ENCODE measurements around the gene GNAI2.

GNAI2 gene

GRCh38 chr3:50297384-50297775, 61.4 kb downstream of the GNAI2 start:
- H3K27ac ChIP-seq, result peak overlapping the region; percentile 93
- TF ChIP-seq, protein P1, sequence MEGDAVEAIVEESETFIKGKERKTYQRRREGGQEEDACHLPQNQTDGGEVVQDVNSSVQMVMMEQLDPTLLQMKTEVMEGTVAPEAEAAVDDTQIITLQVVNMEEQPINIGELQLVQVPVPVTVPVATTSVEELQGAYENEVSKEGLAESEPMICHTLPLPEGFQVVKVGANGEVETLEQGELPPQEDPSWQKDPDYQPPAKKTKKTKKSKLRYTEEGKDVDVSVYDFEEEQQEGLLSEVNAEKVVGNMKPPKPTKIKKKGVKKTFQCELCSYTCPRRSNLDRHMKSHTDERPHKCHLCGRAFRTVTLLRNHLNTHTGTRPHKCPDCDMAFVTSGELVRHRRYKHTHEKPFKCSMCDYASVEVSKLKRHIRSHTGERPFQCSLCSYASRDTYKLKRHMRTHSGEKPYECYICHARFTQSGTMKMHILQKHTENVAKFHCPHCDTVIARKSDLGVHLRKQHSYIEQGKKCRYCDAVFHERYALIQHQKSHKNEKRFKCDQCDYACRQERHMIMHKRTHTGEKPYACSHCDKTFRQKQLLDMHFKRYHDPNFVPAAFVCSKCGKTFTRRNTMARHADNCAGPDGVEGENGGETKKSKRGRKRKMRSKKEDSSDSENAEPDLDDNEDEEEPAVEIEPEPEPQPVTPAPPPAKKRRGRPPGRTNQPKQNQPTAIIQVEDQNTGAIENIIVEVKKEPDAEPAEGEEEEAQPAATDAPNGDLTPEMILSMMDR (conservative IDR thresholded peaks at IDR 0.05; ENCODE audit: low read depth), result no peak
- ChIA-PET CTCF (no interaction called here), POLR2A (ENCODE audit: low non-redundant PET) (no interaction called here)
- no peak for DNase-seq (ENCODE audit: low spot score)

DNA sequence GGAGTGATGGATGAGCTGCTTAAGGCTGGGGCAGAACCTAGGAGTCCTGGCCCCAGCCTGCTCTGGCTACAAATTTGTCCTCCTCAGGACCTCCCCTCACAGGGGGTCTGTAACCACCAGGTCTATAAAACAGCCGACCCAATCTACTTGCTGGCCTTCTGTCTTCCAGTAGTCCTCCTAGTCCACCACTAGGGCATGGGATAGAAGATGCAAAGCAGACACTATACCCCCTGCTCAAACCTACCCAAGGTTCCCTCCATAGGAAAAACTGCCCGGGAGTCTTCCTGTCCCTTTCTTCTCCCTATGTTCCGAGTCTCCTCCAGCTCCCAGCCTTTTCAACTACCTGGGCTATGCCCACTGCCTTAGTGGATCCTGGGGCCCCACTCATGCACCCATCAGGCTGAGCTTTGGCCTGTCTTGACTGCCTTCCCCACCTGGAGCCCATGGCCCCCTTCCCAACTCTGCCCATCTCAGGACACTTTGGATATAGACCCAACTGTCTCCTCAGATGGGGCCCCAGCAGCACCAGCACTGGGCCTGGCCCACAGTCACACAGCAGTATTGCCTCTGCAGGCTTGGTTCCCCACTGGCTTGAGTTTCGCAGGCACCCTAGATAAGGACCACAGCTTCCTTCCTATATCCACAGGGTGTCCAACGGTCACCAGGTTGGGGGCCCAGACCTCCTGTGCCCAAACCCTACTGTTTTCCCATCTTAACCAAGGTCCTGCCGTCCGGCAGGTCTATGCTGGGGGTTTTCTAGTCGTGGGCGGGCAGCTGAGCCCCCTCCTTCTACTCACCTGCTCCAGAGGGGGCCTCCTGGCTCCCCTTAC, 62.1 kb downstream of the GNAI2 start:
- no peak for DNase-seq (ENCODE audit: low spot score)
- H3K27ac ChIP-seq, result peak overlapping the region; percentile 93
- TF ChIP-seq, protein P1 (conservative IDR thresholded peaks at IDR 0.05; ENCODE audit: low read depth), result no peak
- CTCF ChIA-PET, result interaction anchor here (0.6 kb wide), 2 partner anchors 35 to 133 kb away, joined by 4 to 6 read pairs; no protein-coding TSS in a partner anchor
- POLR2A ChIA-PET (ENCODE audit: low non-redundant PET), result interaction anchor here (0.6 kb wide), 1 partner anchor 8 kb away, joined by 7 read pairs; no protein-coding TSS in a partner anchor

DNA sequence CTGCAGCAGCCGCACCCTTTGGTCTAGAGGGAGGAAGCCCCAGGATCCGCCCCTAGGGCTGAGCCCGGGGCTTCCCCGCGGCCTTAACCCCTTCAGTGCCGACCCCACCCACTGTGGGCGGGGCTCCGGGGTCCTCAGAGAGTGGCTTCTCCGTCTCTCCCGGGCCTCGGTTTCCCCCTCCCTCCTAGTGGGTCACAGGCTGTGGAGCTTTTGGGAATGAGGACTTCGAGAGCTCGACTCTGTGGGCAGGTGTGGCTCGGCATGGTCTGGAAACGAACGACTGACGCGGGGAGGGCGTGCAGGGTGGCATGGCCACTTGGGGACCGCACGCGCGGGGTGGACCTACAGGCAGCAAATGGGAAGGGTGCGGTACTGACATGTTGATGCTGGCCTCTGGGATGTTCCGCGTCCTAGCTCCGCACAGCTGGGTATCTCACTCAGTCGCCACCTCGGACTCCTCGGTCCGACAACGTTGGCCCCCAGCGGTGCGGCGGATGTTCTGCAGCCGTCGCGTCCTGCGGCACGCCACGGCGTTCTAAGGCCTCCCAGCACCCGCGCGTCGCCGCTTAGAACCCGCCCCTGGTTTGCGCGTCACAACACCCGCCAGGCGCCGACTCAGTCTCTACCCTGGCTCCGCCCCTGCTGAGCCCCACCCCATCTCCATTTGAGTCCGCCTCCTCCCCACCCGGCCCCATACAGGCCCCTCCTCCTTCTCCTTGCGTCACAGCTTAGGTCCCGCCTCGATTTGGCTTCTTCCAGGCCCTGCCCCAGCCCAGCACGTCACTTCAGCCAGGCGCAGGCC, 63.0 kb downstream of the GNAI2 start, which contains the start of the genes HYAL3 and NAA80:
Gene HYAL3 (minus strand): TSS at position 570 of the 802 bp plus-strand sequence. CDS start 3,803 bp downstream, outside the sequence.
Gene NAA80 (minus strand): TSS at position 570 of the 802 bp plus-strand sequence. CDS start 1,942 bp downstream, outside the sequence.
- CTCF ChIA-PET, result interaction anchor here (0.6 to 0.7 kb wide), 4 partner anchors 22 to 132 kb away, joined by 3 to 6 read pairs (median 4); partner anchors contain the start of gene RASSF1
- H3K27ac ChIP-seq, result peak within 1 kb of the TSS; percentile 93
- POLR2A ChIA-PET (ENCODE audit: low non-redundant PET), result interaction anchor here (0.6 to 1.5 kb wide), 3 partner anchors 16 to 25 kb away, joined by 3 to 5 read pairs (median 3); no protein-coding TSS in a partner anchor
- TF ChIP-seq, protein P1 (conservative IDR thresholded peaks at IDR 0.05; ENCODE audit: low read depth), result peak; percentile 41
- DNase-seq (ENCODE audit: low spot score), result peak; percentile 98

DNA sequence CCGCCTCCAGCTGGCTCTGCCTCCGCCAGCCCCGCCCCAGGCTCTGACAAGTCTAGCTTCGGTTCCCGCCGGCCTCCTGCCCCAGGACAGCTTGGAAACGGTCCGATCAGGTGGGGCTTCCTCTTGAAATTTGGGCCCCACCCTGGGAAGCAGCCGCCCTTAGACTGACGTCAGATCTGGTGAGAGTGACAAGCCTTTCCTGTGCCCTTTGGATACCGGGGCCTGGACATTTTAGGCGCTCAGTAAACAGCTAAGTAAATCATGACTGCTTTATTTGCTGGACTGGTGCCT, 63.6 kb downstream of the GNAI2 start:
- POLR2A ChIA-PET (ENCODE audit: low non-redundant PET), result interaction anchor here (0.6 to 1.5 kb wide), 3 partner anchors 16 to 24 kb away, joined by 3 to 5 read pairs (median 3); no protein-coding TSS in a partner anchor

GRCh38 chr3:50299929-50300680, 64.1 kb downstream of the GNAI2 start:
- POLR2A ChIA-PET (ENCODE audit: low non-redundant PET), result interaction anchor here (0.6 to 1.5 kb wide), 3 partner anchors 15 to 24 kb away, joined by 3 to 5 read pairs (median 3); no protein-coding TSS in a partner anchor
- H3K27ac ChIP-seq, result peak overlapping the region; percentile 93
- DNase-seq (ENCODE audit: low spot score), result no peak

More for the DNA sequence above, 63.6 kb downstream of the GNAI2 start:
- H3K27ac ChIP-seq, result peak overlapping the region; percentile 93
- DNase-seq (ENCODE audit: low spot score), result no peak
- CTCF ChIA-PET, result interaction anchor here (0.6 to 0.7 kb wide), 2 partner anchors 22 to 41 kb away, joined by 3 to 4 read pairs; partner anchors contain the start of gene RASSF1
- TF ChIP-seq, protein P1 (conservative IDR thresholded peaks at IDR 0.05; ENCODE audit: low read depth), result no peak

More at GRCh38 chr3:50299929-50300680, 64.1 kb downstream of the GNAI2 start:
- CTCF ChIA-PET, result interaction anchor here (0.6 to 0.7 kb wide), 2 partner anchors 21 to 40 kb away, joined by 3 to 4 read pairs; partner anchors contain the start of gene RASSF1
- TF ChIP-seq, protein P1 (conservative IDR thresholded peaks at IDR 0.05; ENCODE audit: low read depth), result no peak

Measured in RWPE1 (cell line).